HK-2 (cell line): ENCODE measurements around the gene KCNJ15.

Source experiments
- DNase-seq: peaks from one replicate; pipeline ENCODE4 v3.0.0-alpha.2; 2018; ENCODE audit not compliant: unreplicated experiment

Gene KCNJ15

DNA sequence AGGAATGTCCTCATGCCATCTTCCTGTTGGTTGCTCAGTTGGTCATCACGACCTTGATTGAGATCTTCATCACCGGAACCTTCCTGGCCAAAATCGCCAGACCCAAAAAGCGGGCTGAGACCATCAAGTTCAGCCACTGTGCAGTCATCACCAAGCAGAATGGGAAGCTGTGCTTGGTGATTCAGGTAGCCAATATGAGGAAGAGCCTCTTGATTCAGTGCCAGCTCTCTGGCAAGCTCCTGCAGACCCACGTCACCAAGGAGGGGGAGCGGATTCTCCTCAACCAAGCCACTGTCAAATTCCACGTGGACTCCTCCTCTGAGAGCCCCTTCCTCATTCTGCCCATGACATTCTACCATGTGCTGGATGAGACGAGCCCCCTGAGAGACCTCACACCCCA, 42.9 kb downstream of the KCNJ15 start:
- DNase-seq: no peak

GRCh38 chr21:38300141-38300578, 43.4 kb downstream of the KCNJ15 start:
- no peak for DNase-seq

DNA sequence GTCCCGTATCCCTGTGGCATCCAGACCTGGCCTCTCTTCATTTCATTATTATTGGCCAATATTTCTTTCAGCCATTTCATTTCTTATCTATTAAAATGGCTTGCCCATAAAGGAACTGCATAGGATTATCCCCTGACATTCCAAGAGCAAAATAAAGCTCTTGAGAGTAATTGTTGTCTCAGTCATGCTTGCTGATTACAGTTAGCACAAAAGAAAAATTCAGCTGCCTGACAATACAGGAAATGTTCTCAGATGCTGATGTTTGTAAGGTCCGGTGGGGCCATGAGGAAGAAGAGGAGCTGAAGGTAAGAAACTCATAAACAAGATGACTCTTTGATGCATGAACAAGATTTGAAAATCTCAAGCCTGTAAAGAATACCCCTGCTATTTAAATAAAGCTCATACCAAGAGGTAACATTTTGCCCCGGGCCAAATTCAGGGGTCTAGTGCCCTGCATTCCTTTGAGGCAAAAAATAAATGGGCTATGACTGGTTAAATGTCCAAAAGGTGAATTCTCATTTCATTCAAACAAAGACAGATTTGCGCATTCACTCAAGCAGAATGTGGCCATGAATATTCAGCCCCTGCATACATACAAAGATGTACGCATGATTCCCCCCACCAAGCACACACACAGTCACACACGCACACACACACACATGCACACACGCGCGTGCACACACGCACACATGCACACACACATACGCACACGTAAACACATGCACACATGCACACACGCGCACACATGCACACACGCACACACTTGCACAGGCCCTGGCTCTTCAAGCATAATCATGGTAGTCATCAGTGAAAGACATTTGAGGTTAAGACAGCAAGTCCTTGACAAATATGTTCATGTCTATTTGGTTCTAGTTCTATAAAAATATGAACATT, 44.8 kb downstream of the KCNJ15 start:
- no peak for DNase-seq

GRCh38 chr21:38303300-38303699, 46.5 kb downstream of the KCNJ15 start:
- no peak for DNase-seq

DNA sequence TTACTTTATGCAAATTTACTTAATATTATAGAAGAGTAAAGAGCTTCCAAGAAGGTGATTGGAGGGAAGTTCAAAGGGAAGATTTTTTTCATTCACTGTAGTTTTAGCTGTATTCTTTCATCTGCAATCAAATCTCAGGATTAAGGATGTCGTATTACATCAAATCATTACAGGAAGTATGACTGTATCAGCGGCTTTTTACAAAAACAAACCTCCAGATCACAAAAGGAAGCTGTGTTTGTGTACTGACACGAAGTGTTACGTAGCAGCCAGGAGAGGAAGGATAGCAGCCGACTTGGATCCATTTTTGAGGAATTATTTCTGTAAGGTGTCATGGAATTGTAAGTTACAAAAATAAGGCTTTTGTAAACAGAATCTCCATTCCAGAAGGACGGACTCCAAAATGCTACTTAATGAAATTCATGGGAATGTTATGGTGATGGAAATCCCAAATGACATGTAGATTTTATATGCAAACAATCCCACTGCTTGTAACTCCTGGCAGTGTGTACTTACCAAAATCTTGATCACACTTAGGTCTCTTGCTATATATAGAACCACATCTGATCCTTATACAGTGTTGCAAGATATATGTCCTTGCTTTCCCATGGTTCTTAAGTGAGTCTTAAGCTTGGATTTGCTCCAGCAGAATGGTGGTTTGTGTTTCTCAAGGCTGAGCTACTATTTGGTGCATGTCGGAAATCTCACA, 49.8 kb downstream of the KCNJ15 start:
- DNase-seq: no peak

- DNase-seq: no peak
Observed at GRCh38 chr21:38307771-38308531, 51.2 kb downstream of the KCNJ15 start.

GRCh38 chr21:38308532-38309119, 51.8 kb downstream of the KCNJ15 start:
- DNase-seq: no peak

DNA sequence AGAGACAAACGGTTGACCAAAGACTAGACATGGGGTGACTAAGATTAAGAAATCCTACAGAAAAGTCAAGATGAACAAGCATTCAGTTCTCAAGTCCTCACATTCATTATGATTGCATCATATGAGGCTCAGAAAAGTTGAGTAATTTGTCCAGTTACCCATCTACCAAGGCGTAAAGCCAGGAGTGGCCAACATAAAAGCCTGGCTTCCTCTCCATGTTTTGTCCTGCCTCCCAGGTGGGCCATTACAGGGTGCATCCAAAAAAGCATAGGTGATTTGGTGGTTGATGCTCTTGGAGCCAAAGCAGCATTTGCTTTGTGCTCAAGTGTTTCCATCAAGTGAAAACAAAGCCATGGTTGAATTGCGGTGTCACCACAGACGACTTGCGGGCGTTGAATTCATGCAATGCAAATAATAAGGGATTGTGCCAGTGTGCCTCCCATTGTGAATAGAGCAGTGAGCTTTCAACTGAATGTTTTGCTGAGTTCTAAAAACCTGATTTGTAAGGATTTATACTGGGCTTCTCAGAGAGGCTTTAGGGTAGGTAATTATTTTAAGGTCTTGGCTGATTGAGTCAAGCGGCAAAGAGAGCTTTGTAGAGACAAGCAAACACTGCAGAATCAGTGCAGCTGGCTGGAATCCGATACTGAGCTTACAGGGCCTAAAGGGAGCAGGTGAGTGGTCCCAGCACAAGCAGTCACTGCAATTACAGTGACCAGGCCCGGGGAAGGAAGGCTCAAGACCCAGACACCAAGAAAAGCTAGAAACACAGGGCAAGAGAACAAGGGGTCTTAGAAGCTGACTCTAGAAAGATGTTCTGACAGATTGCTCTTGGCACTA, 54.1 kb downstream of the KCNJ15 start:
- DNase-seq: no peak

GRCh38 chr21:38311765-38312164, 55.0 kb downstream of the KCNJ15 start:
- peak; percentile 63 for DNase-seq

DNA sequence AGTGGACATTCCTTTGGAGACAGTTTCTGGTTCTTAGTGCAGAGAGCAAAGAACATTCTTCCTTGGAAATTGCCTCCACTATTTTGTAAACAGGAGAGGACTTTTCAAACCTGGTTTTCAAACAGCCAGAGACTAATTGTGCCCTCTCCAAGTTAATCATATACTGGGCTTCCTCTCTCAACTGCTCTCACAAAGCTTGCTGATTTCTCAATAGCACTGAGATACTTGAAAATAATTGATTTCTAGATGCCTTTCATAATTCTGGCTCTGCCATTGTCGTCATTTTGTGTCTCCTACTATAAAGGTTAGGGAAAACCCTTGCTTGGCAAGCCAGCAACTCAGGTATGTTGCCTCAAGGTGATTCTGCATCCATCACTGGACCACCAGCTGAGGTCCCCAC, 56.0 kb downstream of the KCNJ15 start:
- no peak for DNase-seq

- no peak for DNase-seq
Observed at GRCh38 chr21:38314558-38314957, 57.8 kb downstream of the KCNJ15 start.

DNA sequence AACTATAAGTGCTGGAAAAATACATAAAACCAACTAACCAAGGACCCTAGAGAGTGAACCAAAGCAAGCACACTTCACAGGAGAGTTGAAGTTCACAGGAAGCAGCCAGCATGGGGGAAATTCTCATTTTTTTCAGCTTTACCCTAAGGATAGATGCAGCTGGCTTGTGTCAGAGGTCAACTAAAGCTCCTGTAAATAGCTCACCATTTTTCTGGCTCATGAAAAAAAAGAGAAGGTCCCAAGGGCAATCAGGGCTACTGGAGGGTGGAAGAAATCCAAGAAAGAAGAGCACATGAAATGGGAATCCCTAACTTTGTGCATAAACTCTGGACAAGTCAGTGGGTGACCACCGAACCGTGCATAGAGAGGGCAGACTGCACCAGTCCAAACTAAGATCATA, 58.3 kb downstream of the KCNJ15 start:
- DNase-seq: no peak

GRCh38 chr21:38319781-38320180, 63.0 kb downstream of the KCNJ15 start:
- no peak for DNase-seq

GRCh38 chr21:38321568-38321967, 64.8 kb downstream of the KCNJ15 start:
- DNase-seq: no peak

DNA sequence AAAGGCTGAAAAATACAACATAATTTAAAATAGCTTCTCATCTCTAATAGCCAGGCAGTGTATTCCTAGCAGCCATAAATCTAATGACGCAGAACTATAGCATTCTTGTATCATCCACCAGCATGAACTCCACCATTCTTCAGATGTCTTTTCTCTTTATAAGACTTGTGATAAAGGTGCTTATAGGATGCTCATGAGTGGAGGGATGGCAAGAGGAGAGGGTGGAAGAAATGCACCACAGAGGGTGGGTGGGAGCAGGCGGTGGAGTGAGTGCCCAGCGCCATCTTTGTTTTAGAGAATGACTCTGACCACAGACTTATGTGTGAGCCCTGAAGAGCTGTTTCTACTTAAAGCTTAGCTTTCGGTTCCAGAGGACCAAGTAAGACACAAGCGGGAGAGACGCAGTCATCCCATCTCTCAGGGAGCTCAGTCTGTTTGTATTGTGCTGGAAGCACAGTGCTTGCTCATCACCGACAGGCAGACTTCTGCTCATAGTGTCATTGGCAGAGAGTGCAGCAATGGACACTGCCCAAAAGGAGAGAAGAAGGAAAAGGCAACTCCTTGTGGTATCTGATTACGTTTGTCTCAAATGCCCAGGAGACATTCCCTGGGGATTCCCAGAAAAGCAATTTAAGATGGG, 65.6 kb downstream of the KCNJ15 start:
- no peak for DNase-seq

- no peak for DNase-seq
Observed at GRCh38 chr21:38323721-38324531, 67.1 kb downstream of the KCNJ15 start.

- DNase-seq: no peak
Observed at GRCh38 chr21:38325216-38325615, 68.4 kb downstream of the KCNJ15 start.

GRCh38 chr21:38325731-38326420, 69.1 kb downstream of the KCNJ15 start:
- no peak for DNase-seq

DNA sequence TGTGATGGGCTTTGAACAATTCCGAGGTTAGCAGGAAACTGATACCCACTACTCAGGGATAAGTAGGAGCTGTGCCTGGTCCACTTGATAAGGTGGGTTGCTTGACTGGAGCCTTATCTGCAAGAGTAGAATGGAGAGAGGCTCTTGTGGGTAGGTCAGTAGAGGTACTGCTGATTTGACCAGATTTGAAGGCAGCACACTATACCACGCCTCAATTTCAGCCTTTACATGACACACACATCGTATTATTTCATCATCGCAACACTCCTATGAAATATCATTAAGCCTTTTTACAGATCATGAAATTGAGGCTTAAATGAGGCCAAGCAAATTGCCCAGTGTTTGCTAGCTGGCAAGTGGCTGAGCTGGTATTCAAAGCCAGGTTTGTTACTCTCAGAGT, 69.6 kb downstream of the KCNJ15 start:
- DNase-seq: no peak
